Posterior vena cava (tissue), 2 donors: Measurements from ENCODE around the gene LAMTOR1. TPM values are rescaled to one million over a fixed set of nuclear protein-coding genes. Genes with fewer than 3 reads are reported as not detected.
A peak's percentile ranks its signal among the peaks of the same experiment; 100 is the strongest.
"Not testable (repeated sequence)": the region's sequence is repeated elsewhere in the genome, so short reads cannot be mapped to it uniquely, and the experiment has no call there.

Experiments used
- DNase-seq: peaks from one replicate; pipeline ENCODE4 v3.0.0-alpha.2; 2020; ENCODE audit warnings: low spot score
- intact Hi-C, 2 donors: fragments of 100-400 bp; cut with DNase I; formaldehyde crosslinking; loops; one replicate each; pipeline versions ENCODE4 v1.14.1 to v1.14.2; 2022 to 2023
- long read RNA-seq, 2 donors: library from polyadenylated mRNA; unstranded; transcript quantifications; one replicate each; pipeline ENCODE4 v2.0.0, GENCODE V29; 2020 to 2021
- total RNA-seq, 2 donors: library from RNA; stranded (reverse); fragmentation: NEBNext Ultra II Directional; extraction: Animal tissue kit (Norgen Biotek cat#: 25700); gene quantifications; one replicate each; pipeline ENCODE4 v1.2.1, GENCODE V29; 2021
- donor health status: DM: yes; HTN: yes; CAD: no.
- donor health status: DM: yes; HTN: yes; CAD: no.

Gene LAMTOR1
- total RNA-seq, result 10 to 100 TPM; 63.3 to 73.7 TPM
- long read RNA-seq, donor 1, transcript LAMTOR1-201 (5 exons, 1,179 nt), result major isoform, 28 of 32 reads
- long read RNA-seq, donor 1, partial matches to known transcripts, result 3 of 32 reads
- long read RNA-seq, donor 1, other reads (novel, unspliced or antisense), result 1 of 32 reads
- long read RNA-seq, donor 2, transcript LAMTOR1-201 (5 exons, 1,179 nt), result major isoform, 99 of 107 reads
- long read RNA-seq, donor 2, partial matches to known transcripts, result 3 of 107 reads
- long read RNA-seq, donor 2, other reads (novel, unspliced or antisense), result 5 of 107 reads

DNA sequence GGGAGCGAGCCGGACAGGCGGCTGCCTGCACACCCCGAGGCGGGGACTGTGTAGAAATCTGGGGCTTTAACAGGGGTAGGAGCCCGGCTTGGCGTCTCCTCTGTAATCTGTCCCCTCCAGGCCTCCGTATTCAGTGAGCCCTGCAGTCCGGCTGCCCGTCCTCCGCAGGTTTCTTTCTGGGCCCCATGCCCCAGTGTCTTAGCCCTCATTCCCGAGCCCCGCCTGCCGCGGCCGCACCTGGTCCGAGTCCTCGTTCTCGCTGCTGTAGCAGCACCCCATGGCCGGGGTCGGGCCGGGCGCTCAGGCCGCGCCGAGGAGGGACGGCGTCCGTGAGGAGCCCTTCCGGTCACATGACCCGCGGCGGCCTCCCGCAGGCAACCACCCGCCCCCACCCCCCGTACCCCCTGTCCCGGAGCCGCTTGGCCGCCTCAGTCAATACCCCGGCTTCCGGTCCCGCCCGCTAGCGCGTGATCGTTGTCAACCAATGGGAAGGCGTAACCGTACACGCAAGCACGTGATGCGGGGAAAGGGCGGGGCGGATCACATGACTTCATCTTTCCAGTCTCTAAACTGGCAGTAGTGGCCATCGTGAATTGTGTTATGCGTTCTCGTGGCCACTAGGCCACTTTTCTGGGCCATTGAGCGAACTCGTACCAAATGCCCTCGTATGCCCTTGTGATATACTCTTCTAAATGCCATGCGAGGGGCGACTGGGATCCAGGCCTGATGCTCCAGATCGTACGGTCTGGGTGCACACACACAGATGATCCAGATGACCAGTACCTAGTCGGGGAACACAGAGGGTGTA lies at the start of gene LAMTOR1:
LAMTOR1 (minus strand) TSS at position 352 of the 808 bp plus-strand sequence; CDS start at position 279, 73 bp downstream.
- intact Hi-C loops, result no loop called here
- DNase-seq, result peak; percentile 100

DNA sequence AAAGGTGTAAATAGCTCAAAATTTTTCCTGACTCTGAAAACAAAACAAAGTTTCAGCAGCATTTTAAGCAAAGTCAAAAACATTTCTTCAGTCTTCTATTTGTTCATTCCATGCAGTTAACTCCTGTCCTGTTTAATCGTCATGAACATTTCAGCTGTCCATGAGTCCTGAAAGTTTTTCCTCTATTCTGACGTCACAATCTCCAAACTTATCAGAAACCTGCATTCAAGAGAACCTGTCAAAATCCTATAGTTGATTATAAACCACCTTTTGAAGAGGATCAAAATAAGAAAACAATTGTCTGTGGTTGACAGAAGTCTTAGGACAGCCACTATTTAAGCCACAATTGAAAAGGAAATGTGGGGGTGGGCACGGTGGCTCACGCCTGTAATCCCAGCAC lies 47.8 kb upstream of the LAMTOR1 start:
- DNase-seq, result no peak
- intact Hi-C loops, result no loop called here

DNA sequence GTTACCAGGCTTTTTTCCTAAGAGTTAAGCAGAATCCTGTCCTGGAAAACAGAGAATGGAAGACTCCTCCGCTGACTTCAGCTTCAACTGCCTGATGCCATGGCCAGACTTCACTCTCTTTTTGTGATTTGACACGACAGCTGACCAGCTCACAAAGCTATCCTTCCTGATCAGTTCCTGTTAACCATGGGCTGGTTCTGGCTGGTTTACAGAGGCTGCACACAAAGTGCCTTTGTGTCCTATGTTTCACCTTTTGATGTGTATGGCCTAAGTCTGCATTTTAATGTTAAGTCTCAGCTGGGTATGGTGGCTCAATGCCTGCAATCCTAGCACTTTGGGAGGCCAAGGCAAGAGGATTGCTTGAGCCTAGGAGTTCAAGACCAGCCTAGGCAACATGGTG lies 43.5 kb upstream of the LAMTOR1 start:
- intact Hi-C loops, result no loop called here
- no peak for DNase-seq

DNA sequence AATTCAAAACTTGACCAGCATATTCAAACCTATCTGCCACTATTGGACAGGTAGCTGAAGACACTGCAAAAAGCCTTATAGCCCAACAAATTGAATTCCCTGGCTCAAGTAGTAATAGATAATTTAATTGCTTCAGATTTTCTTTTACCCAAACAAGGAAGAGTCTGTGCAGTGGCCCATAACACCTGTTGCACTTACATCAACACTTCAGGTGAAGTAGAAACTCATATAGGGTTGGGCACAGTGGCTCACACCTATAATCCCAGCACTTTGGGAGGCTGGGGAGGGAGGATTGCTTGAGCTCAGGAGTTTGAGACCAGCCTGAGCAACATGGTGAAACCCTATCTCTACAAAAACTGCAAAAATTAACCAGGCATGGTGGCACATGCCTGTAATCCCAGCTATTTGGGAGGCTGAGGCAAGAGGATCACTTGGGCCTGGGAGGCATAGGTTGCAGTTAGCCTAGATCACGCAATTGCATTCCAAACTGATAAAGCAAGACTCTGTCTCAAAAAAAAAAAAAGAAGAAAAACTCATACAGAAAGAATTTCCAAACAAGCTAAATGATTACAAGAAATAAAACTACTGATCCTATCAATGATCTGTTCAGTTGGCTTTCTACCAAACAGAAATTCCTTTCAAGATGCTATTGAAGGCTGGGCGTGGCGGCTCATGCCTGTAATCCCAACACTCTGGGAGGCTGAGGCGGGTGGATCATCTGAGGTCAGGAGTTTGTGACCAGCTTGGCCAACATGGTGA lies 41.9 kb upstream of the LAMTOR1 start:
- DNase-seq, result no peak
- intact Hi-C loops, result no loop called here

DNA sequence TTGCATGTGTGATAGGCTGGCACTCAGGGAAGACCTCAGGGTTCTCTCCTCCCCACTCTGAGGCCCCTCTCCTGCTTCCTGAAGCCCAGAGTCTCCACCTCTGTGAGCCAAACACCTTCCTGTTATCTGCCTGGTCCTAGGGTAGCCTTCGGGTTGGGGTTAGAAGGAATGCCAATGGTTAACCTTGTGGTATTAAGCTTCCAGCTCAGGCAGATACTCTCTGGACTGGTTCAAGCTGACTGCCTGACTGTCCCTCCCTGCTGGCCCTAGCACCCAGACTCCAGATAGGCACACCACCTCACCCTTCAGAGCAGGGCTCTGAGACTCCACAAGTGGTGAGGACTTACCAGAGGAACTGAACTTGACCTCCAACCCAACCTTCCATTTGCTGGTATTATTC lies 39.4 kb upstream of the LAMTOR1 start:
- DNase-seq, intact Hi-C loops: not testable (repeated sequence)

DNA sequence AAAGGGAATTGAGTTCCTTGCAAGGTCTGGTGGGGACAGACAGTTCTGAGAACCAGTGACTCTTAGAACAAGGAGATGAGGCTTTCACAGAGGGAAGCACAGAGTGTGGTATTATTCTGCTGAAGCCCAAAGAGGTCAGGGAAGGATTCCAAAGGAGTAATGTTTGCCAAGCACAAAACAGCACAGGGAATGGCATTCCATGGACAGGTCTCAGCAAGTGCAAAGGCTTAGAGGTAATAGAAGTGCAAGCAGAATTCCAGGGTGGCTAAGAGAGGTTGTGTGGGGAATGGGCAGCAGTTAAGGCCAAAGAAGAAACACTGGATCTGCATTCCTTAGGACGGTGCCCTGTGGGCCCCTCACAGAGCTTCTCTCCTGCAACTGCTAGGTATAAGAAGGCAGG lies 39.0 kb upstream of the LAMTOR1 start:
- intact Hi-C loops, DNase-seq: not testable (repeated sequence)

DNA sequence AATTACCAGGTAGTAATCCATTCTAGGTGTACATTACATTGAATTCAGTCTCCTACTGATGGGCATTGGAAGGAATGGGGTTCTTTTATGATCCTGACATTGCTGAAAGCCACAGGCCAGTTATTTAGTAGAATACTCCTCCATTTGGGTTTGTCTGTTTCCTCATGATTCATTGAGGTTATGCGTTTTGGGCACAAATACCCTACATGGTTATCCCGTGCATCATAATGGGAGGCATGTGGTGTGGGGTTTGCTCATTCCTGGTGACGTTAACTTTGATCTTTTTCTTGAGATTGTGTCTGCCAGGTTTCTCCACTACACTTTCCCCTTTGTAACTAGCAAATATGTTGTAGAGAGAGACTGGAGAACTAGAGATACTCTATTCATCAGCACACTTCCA lies 38.0 kb upstream of the LAMTOR1 start:
- intact Hi-C loops, result no loop called here
- no peak for DNase-seq

DNA sequence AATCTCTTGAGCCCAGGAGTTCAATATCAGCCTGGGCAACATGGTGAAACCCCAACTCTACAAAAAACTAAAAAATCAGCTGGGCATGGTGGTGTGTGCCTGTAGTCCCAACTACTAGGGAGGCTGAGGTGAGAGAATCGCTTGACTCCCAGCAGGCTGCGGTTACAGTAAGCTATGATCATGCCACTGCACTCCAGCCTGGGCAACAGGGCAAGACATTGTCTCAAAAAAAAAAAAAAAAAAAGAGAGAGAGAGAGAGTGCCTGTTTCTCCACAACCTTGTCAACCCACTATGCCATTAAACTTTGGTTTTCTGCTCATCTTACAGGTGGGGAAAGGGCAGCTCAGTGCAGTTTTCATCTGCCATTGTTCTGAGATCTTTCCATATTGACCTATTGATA lies 37.6 kb upstream of the LAMTOR1 start:
- intact Hi-C loops, result no loop called here

DNA sequence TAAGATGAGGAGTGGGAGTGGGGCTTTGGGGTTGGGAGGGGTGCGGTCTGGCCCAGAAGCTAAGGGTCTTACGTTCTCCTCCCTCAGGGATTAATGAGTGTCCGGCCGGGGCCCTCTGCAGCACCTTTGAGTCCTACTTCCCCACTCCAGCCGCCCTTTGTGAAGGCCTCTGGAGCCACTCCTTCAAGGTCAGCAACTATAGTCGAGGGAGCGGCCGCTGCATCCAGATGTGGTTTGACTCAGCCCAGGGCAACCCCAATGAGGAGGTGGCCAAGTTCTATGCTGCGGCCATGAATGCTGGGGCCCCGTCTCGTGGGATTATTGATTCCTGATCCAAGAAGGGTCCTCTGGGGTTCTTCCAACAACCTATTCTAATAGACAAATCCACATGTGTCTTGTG lies 36.4 kb upstream of the LAMTOR1 start:
- intact Hi-C loops, result no loop called here
- no peak for DNase-seq

More for the DNA sequence above, 37.6 kb upstream of the LAMTOR1 start:
- DNase-seq, result no peak

DNA sequence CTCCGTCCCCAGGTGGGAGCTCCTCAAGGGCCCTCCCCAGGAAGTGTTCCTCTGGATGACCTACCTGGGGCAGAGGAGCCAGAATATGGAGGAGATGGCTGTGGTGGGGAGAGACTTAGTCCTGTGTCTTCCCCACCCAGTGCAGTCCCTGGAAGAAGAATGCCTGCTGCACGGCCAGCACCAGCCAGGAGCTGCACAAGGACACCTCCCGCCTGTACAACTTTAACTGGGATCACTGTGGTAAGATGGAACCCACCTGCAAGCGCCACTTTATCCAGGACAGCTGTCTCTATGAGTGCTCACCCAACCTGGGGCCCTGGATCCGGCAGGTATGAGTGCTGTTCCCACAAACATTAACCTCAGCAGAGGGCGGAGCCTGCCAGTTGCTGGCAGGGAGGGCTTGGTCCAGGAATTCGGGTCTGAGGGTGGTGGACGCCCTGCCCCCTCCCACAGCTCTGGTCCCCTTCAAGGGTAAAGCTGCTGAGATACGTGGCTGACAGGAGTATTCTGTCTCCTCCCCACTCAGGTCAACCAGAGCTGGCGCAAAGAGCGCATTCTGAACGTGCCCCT lies 35.8 kb upstream of the LAMTOR1 start:
- no peak for DNase-seq
- intact Hi-C loops, result no loop called here

DNA sequence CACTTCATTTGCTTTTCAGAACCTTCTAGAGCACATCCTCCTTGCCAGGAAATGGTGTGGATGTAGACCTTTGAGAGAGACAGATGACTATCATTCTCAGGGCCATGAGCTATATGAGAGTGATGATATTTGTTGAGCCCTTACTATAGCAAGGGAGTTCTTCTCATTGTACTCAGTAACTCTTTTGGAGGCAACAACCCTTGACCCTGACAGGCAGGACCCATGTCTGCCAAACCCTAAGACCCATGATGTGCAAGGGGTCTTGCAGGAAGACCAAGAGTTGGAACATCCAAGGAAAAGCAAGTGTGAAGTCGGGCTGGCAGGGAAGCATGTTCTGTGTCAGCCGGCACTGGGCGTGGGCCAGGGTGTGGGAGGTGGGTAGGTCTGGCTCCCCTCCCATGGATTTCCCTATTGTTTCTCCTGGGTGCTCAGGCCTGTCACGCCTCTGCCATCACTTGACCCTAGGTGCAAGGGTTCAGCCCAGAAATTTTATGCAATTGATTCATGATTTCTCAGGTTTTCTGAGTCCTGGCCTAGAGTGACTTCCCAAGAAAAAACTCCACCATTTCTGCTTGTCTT lies 33.7 kb upstream of the LAMTOR1 start:
- intact Hi-C loops, result no loop called here
- DNase-seq, result no peak

DNA sequence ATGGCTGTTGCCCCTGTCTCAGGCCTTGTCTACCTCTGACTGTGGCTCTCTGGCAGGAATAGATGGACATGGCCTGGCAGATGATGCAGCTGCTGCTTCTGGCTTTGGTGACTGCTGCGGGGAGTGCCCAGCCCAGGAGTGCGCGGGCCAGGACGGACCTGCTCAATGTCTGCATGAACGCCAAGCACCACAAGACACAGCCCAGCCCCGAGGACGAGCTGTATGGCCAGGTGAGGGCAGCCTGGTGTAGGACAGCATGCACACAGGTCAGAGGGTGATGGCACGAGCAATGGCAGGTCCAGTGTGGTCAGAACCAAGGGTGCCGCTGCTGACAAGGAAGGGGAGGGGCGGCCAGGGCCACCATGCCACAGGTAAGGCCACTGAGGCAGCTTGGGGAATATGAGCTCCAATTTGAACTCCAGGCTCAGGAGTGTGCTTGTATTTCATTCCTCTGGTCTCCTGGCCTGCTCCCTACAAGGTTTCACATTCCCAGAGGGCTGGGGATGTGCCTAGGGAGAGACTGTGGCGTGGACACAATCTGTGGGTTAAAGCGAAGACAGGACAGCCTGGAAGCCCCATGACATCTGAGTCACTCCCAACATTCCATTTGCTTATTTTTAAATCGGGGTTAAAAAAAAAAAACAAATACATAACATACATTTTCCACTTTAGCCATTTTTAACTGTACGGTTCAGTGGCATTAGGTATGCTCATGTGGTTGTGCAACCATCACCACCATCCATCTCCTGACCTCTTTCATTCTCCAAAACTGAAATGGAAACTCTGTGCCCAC lies 33.0 kb upstream of the LAMTOR1 start:
- DNase-seq, result no peak

DNA sequence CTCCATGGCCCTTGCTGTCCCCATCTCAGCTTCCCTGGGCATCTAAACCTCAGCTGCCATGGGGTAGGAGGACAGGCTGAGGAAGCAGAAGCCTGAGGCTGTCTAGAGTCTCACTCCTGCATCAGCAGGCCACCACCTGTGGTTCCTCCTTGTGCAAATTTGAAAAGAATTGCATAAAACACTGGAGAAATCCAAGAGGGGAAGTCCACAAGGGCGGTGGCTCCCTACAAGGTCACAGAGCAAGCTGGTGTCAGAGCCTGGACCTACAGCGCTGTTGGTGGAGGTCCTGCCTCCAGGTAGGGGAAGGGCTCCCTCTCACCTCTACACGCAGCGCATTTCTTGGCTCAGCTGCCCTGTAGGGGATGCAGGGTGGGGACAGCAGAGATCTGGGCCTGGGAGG lies 32.4 kb upstream of the LAMTOR1 start, which contains the start of gene FOLR3:
FOLR3 (plus strand) TSS at position 253 of the 400 bp plus-strand sequence. CDS start 228 bp downstream, outside the sequence.
- intact Hi-C loops, DNase-seq: not testable (repeated sequence)

More for the DNA sequence above, 33.0 kb upstream of the LAMTOR1 start:
- intact Hi-C loops, result no loop called here

DNA sequence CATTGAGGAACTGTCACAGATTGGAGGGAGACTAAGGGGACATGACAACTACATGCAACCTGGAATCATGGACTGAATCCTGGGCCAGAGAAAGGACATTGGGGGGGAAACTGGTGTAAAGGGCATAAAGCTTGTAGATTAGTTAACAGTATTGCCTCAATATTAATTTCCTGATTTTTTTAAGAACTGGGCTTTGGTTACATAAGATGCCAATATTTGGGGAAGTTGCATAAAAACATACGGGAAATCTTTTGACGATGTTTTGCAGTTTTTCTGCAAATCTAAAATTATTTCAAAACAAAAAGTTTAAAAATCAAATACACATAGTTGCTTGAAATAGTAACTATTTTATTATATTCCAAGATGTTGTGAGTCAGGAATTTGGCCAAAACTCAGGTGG lies 29.5 kb upstream of the LAMTOR1 start:
- DNase-seq, result no peak
- intact Hi-C loops, result no loop called here

DNA sequence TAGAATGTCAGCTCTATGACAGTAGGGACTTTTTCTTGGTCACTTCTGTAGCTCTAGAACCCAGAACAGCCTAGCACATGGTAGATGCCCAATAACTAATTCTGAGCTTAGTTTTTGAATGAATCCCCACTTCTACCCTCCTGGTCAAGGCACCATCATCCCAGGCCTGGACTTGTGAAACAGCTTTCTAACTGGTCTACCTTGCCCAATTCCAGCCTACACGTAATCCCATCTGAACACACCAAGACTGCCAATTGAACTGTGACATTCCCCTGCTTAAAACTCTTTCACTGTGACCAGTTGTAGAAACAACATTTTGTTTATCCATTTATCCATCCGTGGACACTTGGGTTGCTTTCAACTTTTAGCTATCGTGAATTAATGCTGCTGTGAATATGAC lies 26.3 kb upstream of the LAMTOR1 start:
- intact Hi-C loops, result no loop called here
- DNase-seq, result no peak

DNA sequence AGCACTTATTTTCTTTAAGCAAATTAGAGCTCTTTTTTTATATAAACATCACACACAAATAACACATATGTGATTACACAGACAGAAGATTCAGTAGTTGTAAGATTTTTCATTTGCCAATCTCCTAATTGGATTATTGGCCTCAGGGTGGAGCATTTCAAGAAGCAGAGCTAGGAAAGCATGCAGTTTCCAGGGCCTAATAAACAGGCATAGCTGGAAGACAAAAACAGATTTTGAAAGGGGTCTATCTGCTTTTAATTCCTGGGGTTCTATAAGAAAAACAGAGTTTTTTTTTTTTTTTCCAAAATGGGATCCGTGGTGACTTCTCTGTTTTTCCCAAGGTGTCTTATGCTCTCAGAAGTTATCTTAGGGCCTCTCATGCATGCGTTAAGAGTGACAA lies 24.8 kb upstream of the LAMTOR1 start:
- DNase-seq, result no peak
- intact Hi-C loops, result no loop called here

DNA sequence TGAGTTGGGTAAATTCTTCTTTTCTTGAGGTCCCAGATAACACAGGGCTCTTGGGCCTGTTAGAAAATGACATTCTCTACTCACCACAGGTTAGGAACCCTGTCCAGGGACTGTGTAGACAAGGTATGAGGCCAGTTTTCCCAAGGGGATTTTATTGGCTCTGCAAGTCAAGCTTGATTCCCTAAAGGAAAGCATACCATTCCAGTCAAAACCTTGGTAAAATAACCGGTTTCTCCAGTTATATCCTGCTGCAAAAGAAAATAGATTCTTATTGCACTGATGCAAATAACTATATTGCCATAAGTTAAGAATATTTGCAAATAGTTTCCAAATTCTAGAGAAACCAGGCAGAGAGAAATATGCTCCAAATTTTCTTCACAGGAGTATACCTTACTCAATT lies 22.9 kb upstream of the LAMTOR1 start:
- intact Hi-C loops, result no loop called here
- DNase-seq, result no peak

DNA sequence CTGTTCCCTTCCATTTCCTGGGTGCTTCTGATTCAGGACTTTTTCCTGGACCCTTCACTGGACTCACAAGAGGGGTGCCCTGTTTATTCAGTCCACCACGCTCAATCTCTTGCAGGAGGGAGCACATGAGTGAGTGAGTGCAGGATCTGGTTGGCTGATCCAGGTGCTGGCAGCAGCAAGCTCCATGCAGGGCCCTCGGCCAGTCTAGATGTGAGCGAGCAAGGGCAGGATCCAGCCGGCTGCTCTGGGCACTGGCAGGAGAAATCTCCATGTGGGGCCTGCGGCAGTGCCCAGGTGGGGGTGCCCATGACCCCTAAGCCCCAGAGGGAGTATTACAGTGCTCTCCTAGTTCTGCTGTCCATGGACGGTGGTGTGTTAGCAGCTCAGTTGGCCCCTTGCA lies 20.9 kb upstream of the LAMTOR1 start:
- intact Hi-C loops, result no loop called here
- DNase-seq, result no peak
